ENCODE data around the gene GPC5.
"Not testable (repeated sequence)": the region's sequence is repeated elsewhere in the genome, so short reads cannot be mapped to it uniquely, and the experiment has no call there.

Gene GPC5

GRCh38 chr13:92415781-92416180 is 1017.4 kb downstream of the GPC5 start:
- DNase-seq: no peak

- no peak for DNase-seq
Observed at GRCh38 chr13:92418818-92419412, 1020.5 kb downstream of the GPC5 start.

GRCh38 chr13:92429231-92429630 is 1030.8 kb downstream of the GPC5 start:
- DNase-seq: no peak

GRCh38 chr13:92433386-92433785 is 1035.0 kb downstream of the GPC5 start:
- no peak for DNase-seq

GRCh38 chr13:92433963-92434362 is 1035.5 kb downstream of the GPC5 start:
- DNase-seq: no peak

- DNase-seq: no peak
Observed at GRCh38 chr13:92436924-92437323, 1038.5 kb downstream of the GPC5 start.

- no peak for DNase-seq
Observed at GRCh38 chr13:92444244-92444643, 1045.8 kb downstream of the GPC5 start.

GRCh38 chr13:92451060-92451459 is 1052.6 kb downstream of the GPC5 start:
- no peak for DNase-seq

- DNase-seq: no peak
Observed at GRCh38 chr13:92452840-92453239, 1054.4 kb downstream of the GPC5 start.

- no peak for DNase-seq
Observed at GRCh38 chr13:92459306-92459705, 1060.9 kb downstream of the GPC5 start.

- DNase-seq: no peak
Observed at GRCh38 chr13:92460479-92460878, 1062.1 kb downstream of the GPC5 start.

GRCh38 chr13:92461402-92461801 is 1063.0 kb downstream of the GPC5 start:
- no peak for DNase-seq

- no peak for DNase-seq
Observed at GRCh38 chr13:92461831-92462230, 1063.4 kb downstream of the GPC5 start.

- DNase-seq: no peak
Observed at GRCh38 chr13:92463134-92463533, 1064.7 kb downstream of the GPC5 start.

GRCh38 chr13:92473765-92474475 is 1075.5 kb downstream of the GPC5 start:
- no peak for DNase-seq

GRCh38 chr13:92480387-92480786 is 1082.0 kb downstream of the GPC5 start:
- no peak for DNase-seq

- not testable (repeated sequence) for DNase-seq
Observed at GRCh38 chr13:92482790-92483189, 1084.4 kb downstream of the GPC5 start.

- DNase-seq: no peak
Observed at GRCh38 chr13:92483894-92484293, 1085.5 kb downstream of the GPC5 start.

- DNase-seq: no peak
Observed at GRCh38 chr13:92487238-92487637, 1088.8 kb downstream of the GPC5 start.

- DNase-seq: no peak
Observed at GRCh38 chr13:92488249-92488852, 1089.9 kb downstream of the GPC5 start.

- no peak for DNase-seq
Observed at GRCh38 chr13:92491839-92492238, 1093.4 kb downstream of the GPC5 start.

GRCh38 chr13:92494915-92495314 is 1096.5 kb downstream of the GPC5 start:
- no peak for DNase-seq

- DNase-seq: no peak
Observed at GRCh38 chr13:92500192-92500591, 1101.8 kb downstream of the GPC5 start.

GRCh38 chr13:92510416-92510815 is 1112.0 kb downstream of the GPC5 start:
- no peak for DNase-seq
